NCI-H2227 (cell line): Measurements from ENCODE around the gene ABCC12.
A peak's percentile ranks its signal among the peaks of the same experiment; 100 is the strongest.

Experiments used
- DNase-seq: peaks from one replicate; lab custom pipeline; 2025; ENCODE audit not compliant: unreplicated experiment; lab: John Stamatoyannopoulos, UW

Gene ABCC12

DNA sequence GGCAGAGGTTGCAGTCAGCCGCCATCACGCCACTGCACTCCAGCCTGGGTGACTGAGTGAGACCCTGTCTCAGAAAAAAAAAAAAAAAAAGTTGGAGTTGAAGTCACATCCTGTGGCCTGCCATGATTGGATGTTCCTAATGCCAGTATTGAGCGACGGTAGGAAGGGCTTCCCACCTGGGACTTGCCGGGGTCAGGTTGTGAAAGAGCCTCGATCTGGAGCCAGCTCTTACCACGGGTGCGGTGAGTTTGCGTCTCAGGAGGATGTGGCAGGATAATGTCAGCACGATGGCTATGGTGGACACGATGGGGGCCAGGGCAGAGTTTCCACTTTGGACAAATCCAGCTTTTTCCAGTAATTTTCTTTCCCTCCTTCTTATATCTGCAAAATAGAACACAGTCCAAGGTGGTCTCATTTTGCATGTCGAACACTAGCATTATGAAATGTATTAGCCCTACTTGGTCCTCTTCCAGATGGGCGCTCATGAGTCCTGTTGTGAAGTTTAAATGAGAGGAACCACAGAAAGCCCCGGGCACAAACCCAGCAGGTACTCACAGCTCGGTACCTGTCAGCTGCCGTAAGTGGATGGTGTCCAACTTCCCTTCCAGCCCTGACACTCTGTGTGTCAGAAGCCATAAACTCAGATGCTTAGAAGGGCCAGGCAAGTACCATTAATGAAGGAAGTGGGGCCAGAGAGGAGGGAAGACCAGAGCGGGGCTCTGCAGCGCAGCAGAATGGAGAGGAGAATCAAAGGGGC is 22.2 kb downstream of the ABCC12 start:
- no peak for DNase-seq

DNA sequence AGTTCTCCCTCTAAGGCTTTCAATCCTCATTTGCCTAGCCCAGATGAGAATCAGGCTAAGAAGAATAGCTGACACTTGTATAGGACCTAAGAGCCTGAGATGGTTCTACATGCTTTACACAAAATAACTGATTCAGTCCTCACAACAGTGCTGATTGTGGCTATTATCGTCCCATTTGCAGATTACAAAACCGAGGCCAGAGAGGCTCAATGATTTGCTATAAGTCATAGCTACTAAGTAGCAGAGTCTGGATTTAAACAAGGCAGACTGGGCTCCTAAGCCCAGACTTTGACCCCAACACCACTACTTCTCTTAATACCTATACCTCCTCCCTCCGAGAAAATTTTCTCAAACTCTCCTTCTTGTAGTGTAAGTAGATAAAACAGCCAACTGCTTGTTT is 23.1 kb downstream of the ABCC12 start:
- no peak for DNase-seq

DNA sequence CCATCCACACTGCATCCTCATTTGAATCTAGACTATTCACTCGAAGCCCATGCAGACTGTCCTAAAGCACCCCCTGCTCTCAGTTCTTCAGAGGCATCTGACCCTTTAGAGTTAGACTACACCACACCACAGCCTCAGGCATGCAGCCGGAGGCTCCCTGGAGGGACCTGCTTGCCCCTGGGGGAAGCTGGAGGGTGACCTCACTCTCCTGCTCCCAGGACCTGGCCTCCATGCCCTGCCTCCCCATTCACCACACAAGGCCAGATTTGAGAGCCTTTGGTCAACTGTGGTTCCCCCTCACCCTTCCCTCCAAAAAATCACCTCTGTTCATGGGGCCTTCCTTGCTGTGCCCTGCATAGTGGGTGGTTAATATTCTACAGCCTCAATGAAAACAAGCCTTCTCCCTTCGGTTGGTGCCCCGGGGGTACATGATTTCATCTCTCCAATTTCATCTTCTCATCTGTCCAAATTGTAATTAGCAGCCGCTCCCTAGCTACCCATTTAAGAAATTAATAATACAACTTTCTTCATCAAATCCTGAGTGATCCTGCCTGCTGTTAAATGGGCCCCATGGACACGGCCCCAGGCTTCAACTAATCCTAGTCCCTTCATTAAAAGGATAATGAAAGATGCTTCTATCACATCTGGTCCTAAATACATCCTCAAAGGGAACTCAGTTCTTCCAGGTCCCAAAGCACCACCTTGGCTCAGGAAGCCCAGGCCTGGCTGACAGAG is 24.4 kb downstream of the ABCC12 start:
- no peak for DNase-seq

DNA sequence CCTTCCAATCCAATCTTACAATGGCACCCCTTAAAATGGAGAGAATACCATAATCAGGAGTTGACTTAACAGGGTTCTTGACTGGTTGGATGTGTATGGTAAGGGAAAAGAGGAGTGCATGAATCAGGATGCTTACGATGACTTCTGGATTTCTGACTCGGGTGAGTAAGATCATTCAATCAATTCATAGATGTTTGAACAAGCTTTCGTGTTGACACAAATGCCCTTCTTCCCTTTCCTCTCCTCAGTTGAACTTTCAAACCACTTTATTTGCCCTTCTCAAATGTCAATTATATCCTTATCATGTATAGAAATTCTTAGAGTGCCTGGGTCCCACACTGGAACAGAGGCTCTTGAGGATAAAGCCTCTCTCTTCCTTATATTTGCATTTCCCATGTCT is 25.9 kb downstream of the ABCC12 start:
- no peak for DNase-seq

DNA sequence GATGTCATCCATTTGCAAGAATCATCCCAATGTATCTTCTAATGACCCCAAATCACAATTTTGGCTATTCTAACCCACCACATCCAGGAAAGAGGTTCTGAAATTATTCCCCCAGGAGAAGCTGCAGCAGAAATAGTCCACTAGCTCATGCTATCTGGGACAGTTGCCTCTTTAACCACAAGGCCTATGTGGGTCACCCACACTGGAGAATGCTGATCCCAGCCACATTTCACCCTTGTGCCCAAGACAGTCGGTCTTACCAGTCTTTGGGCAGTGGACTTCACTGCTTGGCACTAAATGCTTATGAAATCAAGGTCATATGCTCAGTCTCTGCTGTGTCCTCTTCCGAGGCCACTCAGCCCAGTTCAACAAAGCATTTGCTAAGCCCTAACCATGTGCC is 27.0 kb downstream of the ABCC12 start:
- DNase-seq = no peak

DNA sequence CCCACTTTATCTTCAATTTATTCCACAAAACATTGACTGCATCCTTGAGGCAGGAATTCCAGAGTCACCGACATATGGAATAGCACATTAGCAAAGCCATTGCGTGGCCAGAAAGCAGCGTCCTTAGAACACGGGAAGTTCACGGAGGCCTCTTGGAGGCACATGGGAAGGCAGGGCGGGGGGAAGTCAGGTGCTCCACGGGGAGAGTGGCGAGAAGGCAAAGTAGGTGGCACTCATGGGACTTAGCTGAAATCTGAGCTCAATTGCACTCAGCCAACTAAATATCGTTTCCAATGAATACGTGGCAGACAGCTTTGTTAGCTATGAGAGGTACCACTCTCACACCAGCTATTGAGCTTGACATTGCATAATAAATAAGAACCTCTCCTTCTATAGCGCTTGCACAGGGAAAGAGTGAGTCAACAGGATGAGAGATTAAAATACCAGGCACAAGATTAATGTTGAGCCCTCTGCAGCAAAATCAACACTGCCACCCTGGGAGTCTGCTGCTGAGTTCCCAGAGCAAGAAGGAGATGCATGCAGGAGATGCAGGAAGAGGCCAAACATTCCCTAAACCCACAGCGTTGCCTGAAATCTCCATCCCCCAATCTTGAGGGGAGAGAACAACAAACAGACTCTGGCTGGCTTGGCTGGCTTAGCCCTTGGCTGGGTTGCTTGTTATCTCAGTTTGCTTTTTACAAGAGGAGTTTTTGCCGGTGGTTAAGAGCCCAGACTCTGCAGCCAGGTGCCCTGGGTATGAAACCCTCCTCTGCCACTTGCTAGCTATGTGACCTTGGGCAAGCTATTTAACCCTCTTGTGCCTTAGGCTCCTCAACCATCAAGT is 28.8 kb downstream of the ABCC12 start:
- peak; percentile 14 for DNase-seq

DNA sequence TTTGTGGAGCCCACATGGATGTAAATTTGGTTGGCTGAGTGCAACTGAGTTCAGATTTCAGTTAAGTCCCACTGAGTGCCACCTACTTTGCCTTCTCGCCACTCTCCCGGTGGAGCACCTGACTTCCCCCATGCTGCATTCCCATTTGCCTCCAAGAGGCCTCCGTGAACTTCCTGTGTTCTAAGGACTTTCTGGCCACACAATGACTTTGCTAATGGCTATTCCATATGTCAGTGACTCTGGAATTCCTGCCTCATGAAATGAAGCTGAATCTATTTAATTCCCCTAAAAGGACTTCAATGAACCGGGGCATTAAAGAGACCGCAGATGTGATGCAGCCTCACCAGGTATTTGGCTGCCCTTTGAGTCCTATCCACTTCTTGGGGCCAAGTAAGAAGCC is 29.9 kb downstream of the ABCC12 start:
- no peak for DNase-seq

DNA sequence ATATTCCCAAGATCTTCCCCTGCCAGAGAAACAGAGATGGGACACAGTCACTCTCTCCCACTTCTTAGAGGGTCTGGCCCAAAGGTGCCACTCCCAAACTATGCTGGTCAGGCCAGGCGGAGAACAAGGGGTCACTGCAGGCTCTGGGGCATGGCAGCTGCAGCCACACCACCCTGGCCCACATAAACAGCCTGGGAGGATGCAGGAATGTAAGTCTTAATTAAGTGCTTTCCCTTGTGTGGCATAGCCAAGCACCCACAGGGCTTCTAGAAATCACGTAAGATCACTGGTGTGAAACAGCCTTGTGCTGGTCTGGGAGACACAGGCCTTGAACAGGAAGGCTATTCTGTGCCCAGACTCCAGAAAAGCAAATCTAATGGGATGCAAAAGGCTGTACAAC is 31.5 kb downstream of the ABCC12 start:
- no peak for DNase-seq

DNA sequence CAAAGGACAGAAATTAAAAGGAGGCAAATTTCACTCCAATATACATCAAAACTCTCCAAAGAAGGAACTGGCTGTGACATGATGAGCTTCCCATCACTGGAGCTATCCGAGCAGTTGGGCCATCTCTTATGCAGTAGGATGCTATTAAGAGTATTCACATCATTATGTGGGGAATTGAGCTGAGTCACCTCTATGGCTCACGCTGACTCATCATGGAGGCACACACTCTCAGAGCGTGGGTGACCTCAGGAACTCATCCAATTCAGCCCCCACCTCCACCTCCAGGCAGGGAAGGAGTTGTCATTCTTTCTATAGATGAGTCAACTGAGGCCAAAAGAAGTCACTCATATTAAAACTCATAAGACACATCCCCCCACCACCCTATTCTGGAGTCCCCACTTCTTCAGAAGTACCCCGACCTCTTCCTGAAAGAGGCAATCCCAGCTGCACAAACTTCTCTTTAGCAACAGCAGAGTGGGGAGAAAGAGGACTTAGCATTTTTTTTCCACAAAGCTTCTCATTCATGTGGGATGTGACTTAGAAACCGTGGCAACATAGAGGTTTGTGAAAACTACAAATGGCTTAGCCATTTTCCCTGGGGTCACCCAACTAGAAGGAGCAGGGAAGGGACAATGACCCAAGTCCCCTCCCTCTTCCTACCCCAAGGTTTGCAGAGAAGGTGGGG is 32.5 kb downstream of the ABCC12 start:
- no peak for DNase-seq

DNA sequence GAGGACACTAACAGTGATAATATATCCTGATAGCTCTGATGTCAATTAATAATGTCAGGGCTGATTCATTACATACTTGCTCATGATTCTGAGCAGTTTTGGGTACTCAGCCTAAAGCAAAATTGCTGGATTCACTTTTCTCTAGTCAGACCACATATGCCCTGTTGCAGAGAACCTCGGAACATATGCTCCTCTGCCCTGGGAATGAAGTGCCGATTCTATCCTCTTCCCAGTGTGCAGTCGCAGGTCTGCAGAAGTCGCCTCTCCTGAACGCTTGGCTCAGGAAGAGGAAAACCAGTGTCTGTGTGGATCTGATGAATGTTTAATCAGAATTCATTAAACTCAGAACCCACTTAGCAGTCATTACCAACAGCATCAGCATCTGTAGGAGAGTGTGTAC is 34.5 kb downstream of the ABCC12 start:
- no peak for DNase-seq

DNA sequence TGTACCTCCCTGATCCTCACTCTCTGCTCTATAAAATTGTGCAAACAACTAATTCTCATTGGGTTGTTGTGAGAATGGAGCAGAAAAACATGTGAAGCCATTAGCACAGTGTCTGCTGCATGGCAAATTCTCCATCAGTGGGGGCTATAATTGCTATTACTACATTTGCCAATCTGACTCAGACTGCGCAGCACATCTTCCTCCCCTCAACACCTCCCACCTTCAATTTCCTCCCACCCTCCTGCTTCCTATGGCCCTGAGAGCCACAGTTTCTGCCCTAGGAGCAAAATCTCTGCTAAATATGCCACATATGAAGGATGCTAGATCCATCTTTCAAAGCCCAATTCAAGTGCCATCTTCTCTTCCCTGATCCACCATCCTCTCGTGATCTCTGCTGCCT is 37.0 kb downstream of the ABCC12 start:
- no peak for DNase-seq

DNA sequence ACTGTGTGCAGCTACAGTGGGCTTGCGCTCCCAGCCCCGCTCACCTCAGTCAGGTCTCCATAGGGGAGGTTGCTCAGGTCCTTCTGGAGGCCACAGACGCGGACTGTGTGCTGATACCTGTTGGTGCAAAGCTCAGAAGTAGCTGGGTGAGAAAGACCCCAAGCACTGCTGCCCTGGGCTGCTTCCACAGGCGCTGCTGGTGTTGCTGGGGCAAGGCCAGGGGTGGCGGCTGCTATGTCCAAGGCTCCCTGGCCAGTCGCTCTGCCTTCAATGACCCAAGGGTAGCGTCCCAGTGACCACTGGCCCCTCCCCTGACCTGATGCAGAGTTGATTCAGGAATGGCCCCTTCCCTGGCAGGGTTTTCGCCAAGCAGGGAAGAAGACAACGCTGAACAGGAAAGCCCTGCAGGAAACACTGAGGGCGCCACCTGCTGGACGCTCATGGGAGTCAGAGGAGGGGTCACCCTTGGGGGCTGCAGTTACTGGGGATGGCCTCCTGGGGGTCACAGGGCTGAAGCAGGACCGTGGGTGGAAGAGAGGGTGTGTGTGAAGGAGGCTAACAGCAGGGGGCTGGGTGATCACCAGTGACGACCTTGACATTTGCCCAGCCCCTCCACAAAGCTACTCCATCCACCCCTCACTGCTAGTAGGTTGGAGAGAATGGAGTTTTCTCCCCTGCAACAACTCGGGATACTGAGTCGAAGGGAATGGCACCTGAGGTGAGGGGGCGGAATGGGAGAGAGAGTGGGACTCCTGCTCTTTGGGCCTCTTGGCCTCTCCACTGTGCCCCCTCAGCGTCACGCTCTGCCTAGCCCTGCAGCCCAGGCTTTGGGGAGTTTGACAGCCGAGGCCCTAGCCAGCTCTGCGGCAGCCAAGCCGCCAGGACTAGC is 38.3 kb downstream of the ABCC12 start:
- peak; percentile 16 for DNase-seq

DNA sequence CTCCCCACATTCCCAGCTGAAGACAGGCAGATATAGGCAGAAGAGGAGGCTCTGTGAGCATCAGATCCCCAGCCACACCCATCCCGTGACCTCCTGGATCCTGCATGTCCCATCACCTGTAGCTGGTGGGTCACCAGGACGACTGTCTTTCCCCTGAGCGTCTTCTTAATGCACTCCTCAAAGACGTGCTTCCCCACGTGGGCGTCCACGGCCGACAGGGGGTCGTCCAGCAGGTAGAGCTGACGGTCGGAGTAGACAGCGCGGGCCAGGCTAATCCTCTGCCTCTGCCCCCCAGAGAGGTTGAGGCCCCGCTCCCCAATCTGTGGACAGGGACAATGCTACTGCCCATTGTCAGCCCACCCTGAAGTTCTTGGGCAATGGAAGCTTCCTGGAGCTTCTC is 40.5 kb downstream of the ABCC12 start:
- no peak for DNase-seq

DNA sequence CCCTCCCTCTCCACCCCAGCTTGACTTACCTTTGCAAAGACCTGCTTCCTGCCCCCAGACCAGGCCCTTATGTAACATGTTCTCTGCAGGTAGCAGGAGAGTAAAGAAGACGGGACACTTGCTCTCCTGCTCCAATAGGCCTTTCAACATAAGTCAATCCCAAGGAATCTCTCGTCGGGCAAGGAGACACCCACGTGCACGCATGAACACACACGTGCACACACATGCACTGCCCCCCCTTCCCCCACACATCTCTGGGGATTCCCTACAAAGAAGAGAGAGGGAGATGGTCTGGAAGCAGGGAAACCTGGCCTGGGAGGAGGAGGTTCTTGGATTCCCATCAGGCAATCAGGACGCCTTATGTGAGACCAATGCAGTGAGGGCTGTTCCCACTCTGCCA is 41.4 kb downstream of the ABCC12 start:
- DNase-seq = no peak

DNA sequence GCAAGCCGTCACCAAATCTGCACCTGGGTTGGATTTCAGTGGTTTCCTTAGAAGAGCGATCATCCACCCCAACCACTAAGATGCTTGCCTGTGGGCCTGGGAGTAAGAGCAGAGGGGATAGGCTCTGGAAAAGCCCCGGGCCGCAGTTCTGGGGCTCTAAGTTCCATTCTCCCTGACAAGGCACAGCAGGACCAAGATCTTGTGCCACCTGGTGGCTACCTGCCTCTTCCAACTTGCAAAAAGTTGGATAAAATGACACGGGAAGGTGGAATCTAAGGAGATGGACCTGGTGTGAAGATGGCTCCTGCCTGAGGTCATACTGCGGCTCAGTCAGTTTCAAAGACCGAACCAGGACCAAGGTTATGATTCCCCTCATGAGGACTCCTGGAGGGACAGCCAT is 42.3 kb downstream of the ABCC12 start:
- DNase-seq = no peak

DNA sequence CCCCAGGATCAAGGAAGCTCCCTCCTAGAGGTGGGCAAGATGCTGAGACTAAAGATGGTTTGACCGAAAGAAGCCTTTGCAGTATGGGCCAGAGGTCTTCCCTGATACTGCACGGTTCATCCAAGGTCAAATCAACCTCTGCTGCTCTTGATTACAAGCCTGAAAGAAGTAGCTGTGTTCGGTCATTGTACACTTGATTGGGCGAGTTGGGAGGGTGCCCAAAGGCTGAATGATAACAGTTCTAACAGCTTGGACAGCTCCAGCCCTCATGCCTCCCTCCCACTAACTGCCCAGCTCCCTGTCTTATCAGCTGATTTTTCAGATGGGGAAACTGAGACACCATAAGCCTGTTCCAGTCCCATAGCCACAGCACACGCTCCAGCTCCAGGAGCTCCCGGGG is 42.8 kb downstream of the ABCC12 start:
- no peak for DNase-seq

DNA sequence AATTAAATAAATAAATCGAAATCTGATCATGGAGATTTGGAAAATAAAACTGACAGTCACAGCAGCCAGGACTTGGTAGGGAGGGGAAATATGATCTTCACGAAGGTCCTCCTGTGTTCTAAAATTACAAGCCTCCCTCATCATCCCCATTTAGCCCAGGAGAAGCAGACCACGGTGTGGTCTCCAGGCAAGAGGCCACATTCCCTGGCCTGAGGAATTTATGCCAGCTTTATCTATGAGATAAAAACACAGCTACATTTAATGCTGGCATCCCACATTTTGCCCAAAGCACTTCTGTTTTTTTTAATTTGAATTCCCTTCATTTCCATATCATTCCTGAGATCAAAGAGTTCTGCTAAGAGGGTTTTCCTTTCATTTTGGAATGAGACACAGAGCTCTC is 43.2 kb downstream of the ABCC12 start:
- DNase-seq = no peak

DNA sequence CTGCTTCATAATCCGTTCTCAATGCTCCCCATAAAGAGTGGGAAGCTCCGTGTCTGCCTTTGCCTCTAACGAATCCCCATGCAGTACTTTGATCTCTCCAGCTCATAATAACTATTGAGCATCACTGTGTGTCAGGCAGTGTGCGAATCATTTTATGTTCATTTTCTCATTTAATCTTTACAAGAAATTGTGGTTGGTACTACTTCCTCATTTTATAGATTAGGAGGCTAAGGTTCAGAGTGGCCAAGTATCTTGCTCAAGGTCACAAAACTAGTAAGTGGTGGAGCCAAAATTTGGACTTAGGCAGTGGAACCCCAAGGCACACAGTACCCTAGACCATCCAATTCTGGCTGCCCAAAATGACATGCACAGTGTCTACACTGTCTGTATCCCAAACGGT is 44.8 kb downstream of the ABCC12 start:
- DNase-seq = no peak

DNA sequence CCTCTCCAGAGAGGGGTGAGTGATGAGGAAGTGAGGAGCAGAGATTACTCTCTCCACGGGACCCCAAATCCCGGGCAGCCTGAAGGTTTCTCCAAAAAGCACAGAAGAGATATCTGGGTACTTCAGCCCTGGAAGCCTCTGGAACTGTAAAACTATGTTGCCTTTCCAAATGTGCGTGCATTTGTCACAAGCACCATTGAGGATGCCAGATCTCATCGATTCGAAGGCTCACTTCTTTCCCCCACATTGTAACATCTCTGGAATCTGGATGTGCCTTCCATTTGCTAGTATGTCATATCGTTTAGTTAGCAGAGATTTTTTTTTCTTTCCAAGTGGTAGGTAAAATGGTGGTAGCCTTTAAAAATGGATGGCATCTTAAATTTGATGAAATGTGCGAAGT is 45.8 kb downstream of the ABCC12 start:
- DNase-seq = no peak

DNA sequence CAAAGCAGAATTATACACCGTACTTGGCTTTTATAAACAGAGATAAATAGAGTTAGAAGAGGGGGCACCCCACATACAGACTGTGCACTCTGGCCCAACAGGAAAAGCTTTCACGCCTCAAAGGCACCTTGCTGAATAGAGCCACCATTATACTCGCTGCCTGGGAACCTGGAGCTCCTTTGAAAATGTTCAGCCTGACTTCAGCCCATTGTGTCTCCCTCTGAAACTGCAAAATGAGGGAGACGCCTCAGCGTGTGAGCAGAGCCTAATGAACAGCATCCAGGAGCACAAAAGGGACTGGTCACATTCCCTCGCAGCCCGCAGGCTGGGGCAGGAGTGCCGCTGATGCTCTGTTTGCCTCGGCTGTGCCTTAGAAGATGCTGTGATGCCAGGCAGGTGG is 46.3 kb downstream of the ABCC12 start:
- DNase-seq = no peak
